Keratinocyte (primary cell): ENCODE measurements around the gene LMO7. TPM values are rescaled to one million over a fixed set of nuclear protein-coding genes. Genes with fewer than 3 reads are reported as not detected.

ENCODE experiments used
- DNase-seq: peaks from one replicate; pipeline ENCODE4 v3.0.0-alpha.2; 2011; ENCODE audit warnings: low read depth, missing footprints, low spot score
- FAIRE-seq: peaks from 2 replicates; lab custom pipeline; 2011; peaks lifted over from hg19 to GRCh38; lab: Jason Lieb, UNC
- H2AFZ ChIP-seq: 2 replicates; pipeline ENCODE4 v1.6.0; 2012; ENCODE audit warnings: low read length, control low read depth, inconsistent platforms; ENCODE audit not compliant: control insufficient read depth
- H3K27ac ChIP-seq: 2 replicates; pipeline ENCODE4 v1.5.1; 2011; ENCODE audit warnings: low read length; ENCODE audit not compliant: control insufficient read depth, insufficient read depth
- H3K27me3 ChIP-seq: 3 replicates; pipeline ENCODE4 v1.6.0; 2011; ENCODE audit warnings: low read length; ENCODE audit not compliant: control insufficient read depth, insufficient read depth; ENCODE audit errors: extremely low read depth
- H3K36me3 ChIP-seq, 2 experiments: 2 replicates in 1 of 2; 3 replicates in 1 of 2; pipeline ENCODE4 v1.5.1; 2011; ENCODE audit warnings: low read length in 2 of 2, mild to moderate bottlenecking in 1 of 2; ENCODE audit not compliant: control insufficient read depth in 2 of 2, insufficient read depth in 2 of 2; ENCODE audit errors: extremely low read depth in 1 of 2
- H3K4me1 ChIP-seq: 3 replicates; pipeline ENCODE4 v1.5.1; 2011; ENCODE audit warnings: low read length; ENCODE audit not compliant: control insufficient read depth, insufficient read depth; ENCODE audit errors: extremely low read depth
- H3K4me2 ChIP-seq: 3 replicates; pipeline ENCODE4 v1.6.0; 2011; ENCODE audit warnings: low read depth, low read length; ENCODE audit not compliant: control insufficient read depth, insufficient read depth; ENCODE audit errors: extremely low read depth
- H3K4me3 ChIP-seq, 3 experiments: fragments of 200-600 bp in 1 of 3; sonication (generic) in 1 of 3; 2 replicates in 2 of 3; 3 replicates in 1 of 3; pipeline ENCODE4 v1.5.1; 2011 to 2016; ENCODE audit warnings: low read length in 3 of 3, mild to moderate bottlenecking in 3 of 3, control low read depth in 2 of 3, inconsistent platforms in 1 of 3, low read depth in 1 of 3, mixed read lengths in 1 of 3, mixed run types in 1 of 3, moderate library complexity in 1 of 3; ENCODE audit not compliant: control insufficient read depth in 2 of 3, insufficient read depth in 2 of 3; ENCODE audit errors: extremely low read depth in 1 of 3
- H3K79me2 ChIP-seq: 2 replicates; pipeline ENCODE4 v1.6.0; 2012; ENCODE audit warnings: low read length; ENCODE audit not compliant: control insufficient read depth, insufficient read depth
- H3K9ac ChIP-seq: 3 replicates; pipeline ENCODE4 v1.6.0; 2011; ENCODE audit warnings: low read length; ENCODE audit not compliant: control insufficient read depth, insufficient read depth; ENCODE audit errors: extremely low read depth
- H3K9me1 ChIP-seq: 3 replicates; pipeline ENCODE4 v1.6.0; 2011; ENCODE audit warnings: low read length; ENCODE audit not compliant: control insufficient read depth, insufficient read depth; ENCODE audit errors: extremely low read depth
- H3K9me3 ChIP-seq: 2 replicates; pipeline ENCODE4 v1.5.1; 2012; ENCODE audit warnings: low read depth, low read length; ENCODE audit not compliant: control insufficient read depth
- H4K20me1 ChIP-seq: 3 replicates; pipeline ENCODE4 v1.6.0; 2011; ENCODE audit warnings: low read length; ENCODE audit not compliant: control insufficient read depth, insufficient read depth; ENCODE audit errors: extremely low read depth
- CTCF ChIP-seq, 3 experiments: IDR thresholded peaks in 1 of 3; conservative IDR thresholded peaks in 1 of 3; optimal IDR thresholded peaks in 1 of 3; 2 replicates in 2 of 3; 3 replicates in 1 of 3; pipeline versions ENCODE3 to v1.5.1; 2011; ENCODE audit warnings: low read length in 3 of 3, mild to moderate bottlenecking in 3 of 3, moderate library complexity in 2 of 3, control low read depth in 1 of 3, inconsistent platforms in 1 of 3; ENCODE audit not compliant: insufficient read depth in 2 of 3; ENCODE audit errors: extremely low read depth in 1 of 3
- EZH2 ChIP-seq: IDR thresholded peaks from one replicate; pipeline ENCODE4 v1.6.1; 2012; ENCODE audit warnings: inconsistent platforms, mild to moderate bottlenecking, low read length, moderate library complexity
- dilution Hi-C: fragments of 300-500 bp; cut with MboI; formaldehyde crosslinking; loops from one replicate; pipeline ENCODE4 v1.7.0; 2020; ENCODE audit warnings: low sequenced_read_pairs; ENCODE audit not compliant: extremely low pct_ligation_motif_present
- polyA plus RNA-seq, 5 experiments: library from polyadenylated mRNA; depleted of rRNA in 3 of 5; stranded (reverse) in 3 of 5; stranded (forward) in 1 of 5; unstranded in 1 of 5; fragments of >200 nt; gene quantifications; 1 replicate in 1 of 5; 2 replicates in 3 of 5; 3 replicates in 1 of 5; pipeline versions ENCODE4 v1.2.1 to v1.2.3, GENCODE V29; 2011 to 2012; ENCODE audit warnings: missing spikeins in 2 of 5, low read depth in 1 of 5, low replicate concordance in 1 of 5

LMO7 gene
- polyA plus RNA-seq, 1 donor (not counting 4 experiments of a cell fraction or from before 2014, with no cell fraction given) = 8.9 TPM

- H3K36me3 ChIP-seq = peaks cover 0 to 4% of the 10 kb centered on the region in 2 experiments
- DNase-seq = no peak
- dilution Hi-C loops = no loop called here
Observed at GRCh38 chr13:75855216-75855615, 219.1 kb downstream of the LMO7 start.

GRCh38 chr13:75855847-75856246 lies 219.7 kb downstream of the LMO7 start:
- no peaks in the 10 kb centered on the region for H4K20me1 ChIP-seq
- H3K36me3 ChIP-seq = peaks cover 0 to 4% of the 10 kb centered on the region in 2 experiments
- no peaks in the 10 kb centered on the region for H3K27me3 ChIP-seq
- FAIRE-seq (no peak), DNase-seq (no peak)
- no peak overlapping the region for H2AFZ ChIP-seq
- no peaks in the 10 kb centered on the region for H3K79me2 ChIP-seq
- no peak overlapping the region for H3K9ac ChIP-seq
- dilution Hi-C loops = no loop called here
- TF ChIP-seq EZH2 (no peak), CTCF (optimal IDR thresholded peaks at IDR 0.05 in 1 of 3, IDR thresholded peaks at IDR 0.05 in 1 of 3, conservative IDR thresholded peaks at IDR 0.05 in 1 of 3; ENCODE audit: extremely low read depth in 1 of 3, insufficient read depth in 2 of 3, low read length in 3 of 3) (no peak)
- H3K4me3 ChIP-seq = no peak overlapping the region
- H3K4me2 ChIP-seq = no peak overlapping the region
- H3K9me1 ChIP-seq = no peaks in the 10 kb centered on the region
- no peaks in the 10 kb centered on the region for H3K4me1 ChIP-seq
- H3K27ac ChIP-seq = no peak overlapping the region
- H3K9me3 ChIP-seq = no peaks in the 10 kb centered on the region

More at GRCh38 chr13:75855216-75855615, 219.1 kb downstream of the LMO7 start:
- H3K9me1 ChIP-seq = no peaks in the 10 kb centered on the region
- H4K20me1 ChIP-seq = no peaks in the 10 kb centered on the region
- H3K27ac ChIP-seq = no peak overlapping the region
- no peaks in the 10 kb centered on the region for H3K4me1 ChIP-seq
- H3K27me3 ChIP-seq = no peaks in the 10 kb centered on the region
- H3K79me2 ChIP-seq = no peaks in the 10 kb centered on the region
- no peak overlapping the region for H3K4me3 ChIP-seq
- TF ChIP-seq EZH2 (no peak), CTCF (optimal IDR thresholded peaks at IDR 0.05 in 1 of 3, IDR thresholded peaks at IDR 0.05 in 1 of 3, conservative IDR thresholded peaks at IDR 0.05 in 1 of 3; ENCODE audit: extremely low read depth in 1 of 3, insufficient read depth in 2 of 3, low read length in 3 of 3) (no peak)
- H3K9ac ChIP-seq = no peak overlapping the region
- no peak overlapping the region for H2AFZ ChIP-seq
- no peaks in the 10 kb centered on the region for H3K9me3 ChIP-seq
- H3K4me2 ChIP-seq = no peak overlapping the region
- FAIRE-seq = no peak
